ENCODE data around the gene MOV10. TPM values are rescaled to one million over a fixed set of nuclear protein-coding genes. Genes with fewer than 3 reads are reported as not detected.

Gene MOV10
- total RNA-seq, 1 donor from 2014 or later = 57.5 TPM

Other genes starting within 250 kb of the MOV10 start
- gene WNT2B, start 165.7 kb upstream of the MOV10 start, total RNA-seq = 10.9 TPM
- 29.7 TPM for gene ST7L, start 55.5 kb upstream of the MOV10 start, total RNA-seq
- gene CAPZA1, start 54.8 kb upstream of the MOV10 start, total RNA-seq = 108 TPM
- gene RHOC, start 32.5 kb downstream of the MOV10 start, total RNA-seq = 241 TPM
- gene PPM1J, start 40.7 kb downstream of the MOV10 start, total RNA-seq = 1.8 TPM

Data from sciatic nerve (tissue), 1 donor.